Measurements from ENCODE around the gene ADAM22. TPM values are rescaled to one million over a fixed set of nuclear protein-coding genes. Genes with fewer than 3 reads are reported as not detected.

ADAM22 gene
- total and polyA plus RNA-seq, 12 donors = 0.19 to 3.7 (median 1.5) TPM

GRCh38 chr7:88121335-88121734 is 187.3 kb downstream of the ADAM22 start:
- intact Hi-C loops (cut with DNase I) = no loop called here
- H3K27ac ChIP-seq = no peak overlapping the region
- no peaks in the 10 kb centered on the region for H3K27me3 ChIP-seq
- no peaks in the 10 kb centered on the region for H3K36me3 ChIP-seq
- no peak overlapping the region for H3K4me3 ChIP-seq
- no peaks in the 10 kb centered on the region for H3K9me3 ChIP-seq
- ATAC-seq (no peak), DNase-seq (no peak)
- H3K4me1 ChIP-seq = peaks cover 0 to 8% (median 0%) of the 10 kb centered on the region in 9 donors
- WGBS, 2 donors = 98 to 100% methylated on average over 2 of the region's 2 CpGs
- no peak for TF ChIP-seq CTCF (IDR thresholded peaks at IDR 0.05)

- Histone ChIP-seq H3K4me3 (no peak overlapping the region), H3K4me1 (no peaks in the 10 kb centered on the region), H3K27me3 (no peaks in the 10 kb centered on the region), H3K36me3 (no peaks in the 10 kb centered on the region), H3K27ac (no peak overlapping the region), H3K9me3 (no peaks in the 10 kb centered on the region)
- 74 to 77% methylated on average over 7 of the region's 7 CpGs for WGBS, 2 donors
- intact Hi-C loops (cut with DNase I) = no loop called here
- no peak for TF ChIP-seq CTCF (IDR thresholded peaks at IDR 0.05)
- no peak for ATAC-seq
- no peak for DNase-seq
Measured at GRCh38 chr7:88127637-88128290, 193.7 kb downstream of the ADAM22 start.

- Histone ChIP-seq H3K27ac (no peak overlapping the region), H3K4me1 (no peaks in the 10 kb centered on the region), H3K9me3 (no peaks in the 10 kb centered on the region), H3K36me3 (no peaks in the 10 kb centered on the region), H3K4me3 (no peak overlapping the region), H3K27me3 (no peaks in the 10 kb centered on the region)
- intact Hi-C loops (cut with DNase I) = no loop called here
- ATAC-seq (no peak), DNase-seq (no peak)
- 74 to 78% methylated on average over 4 of the region's 4 CpGs for WGBS, 2 donors
- no peak for TF ChIP-seq CTCF (IDR thresholded peaks at IDR 0.05)
Measured at GRCh38 chr7:88132725-88133124, 198.7 kb downstream of the ADAM22 start.

- Histone ChIP-seq H3K4me1 (no peaks in the 10 kb centered on the region), H3K9me3 (no peaks in the 10 kb centered on the region), H3K27me3 (no peaks in the 10 kb centered on the region), H3K27ac (no peak overlapping the region), H3K36me3 (no peaks in the 10 kb centered on the region), H3K4me3 (no peak overlapping the region)
- DNase-seq (no peak), ATAC-seq (no peak)
- intact Hi-C loops (cut with DNase I) = no loop called here
- 29 to 41% methylated on average over 2 of the region's 2 CpGs for WGBS, 2 donors
- TF ChIP-seq CTCF (IDR thresholded peaks at IDR 0.05) = no peak
Measured at GRCh38 chr7:88140947-88141346, 206.9 kb downstream of the ADAM22 start.

Data from heart right ventricle (tissue), 16 donors.